GM23248 (cell line): ENCODE results near the gene PNPLA8.

Source experiments
- EZH2 ChIP-seq: fragments of 200-600 bp; sonication (generic); IDR thresholded peaks from 2 replicates; pipeline ENCODE4 v1.6.1; 2018; ENCODE audit warnings: antibody characterized with exemption, mild to moderate bottlenecking; ENCODE audit not compliant: insufficient read depth, poor library complexity, severe bottlenecking
- EZH2phosphoT487 ChIP-seq: fragments of 200-600 bp; sonication (generic); IDR thresholded peaks from 2 replicates; pipeline ENCODE4 v1.6.1; 2018; ENCODE audit warnings: antibody characterized with exemption, moderate library complexity, mild to moderate bottlenecking, low read depth; ENCODE audit not compliant: insufficient read depth

DNA sequence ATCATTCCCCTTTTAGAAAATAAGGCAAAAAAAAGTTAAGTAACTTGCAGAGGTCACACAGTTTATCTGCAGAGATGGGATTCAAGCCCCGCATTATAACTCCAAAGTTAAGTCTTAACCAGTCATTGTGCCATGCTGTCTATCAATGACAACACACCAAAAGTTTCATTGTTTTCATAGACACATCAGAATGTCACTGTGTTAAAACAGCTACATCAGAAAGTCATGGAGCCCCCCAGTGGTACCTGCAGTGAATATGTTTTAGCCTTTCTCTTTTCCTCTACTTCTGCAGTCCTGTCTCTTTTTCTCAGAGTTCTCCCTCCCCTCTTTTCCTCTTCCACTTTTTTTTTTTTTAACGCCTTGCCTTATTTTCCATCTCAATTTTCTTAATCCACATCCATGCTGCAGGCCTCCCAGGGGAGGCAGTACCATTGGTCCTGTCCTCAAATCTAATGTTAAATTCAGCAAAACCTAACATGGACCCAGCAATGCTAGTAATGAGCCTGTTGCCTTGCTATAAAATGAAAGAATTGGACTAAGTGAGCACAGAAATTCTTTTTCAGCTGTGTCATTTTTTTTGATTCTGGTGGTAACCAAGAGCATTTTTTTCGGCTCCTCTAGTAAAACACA lies 65.9 kb downstream of the PNPLA8 start:
- TF ChIP-seq EZH2phosphoT487 (no peak), EZH2 (no peak)
